Fibroblast of skin of left quadriceps (primary cell): Measurements from ENCODE around the gene ASCC1.
"Not testable (repeated sequence)": the region's sequence is repeated elsewhere in the genome, so short reads cannot be mapped to it uniquely, and the experiment has no call there.

Experiments
- DNase-seq, 2 experiments: peaks; one replicate each; pipeline ENCODE4 v3.0.0-alpha.2; 2013; ENCODE audit warnings: low read depth in 2 of 2

ASCC1 gene

DNA sequence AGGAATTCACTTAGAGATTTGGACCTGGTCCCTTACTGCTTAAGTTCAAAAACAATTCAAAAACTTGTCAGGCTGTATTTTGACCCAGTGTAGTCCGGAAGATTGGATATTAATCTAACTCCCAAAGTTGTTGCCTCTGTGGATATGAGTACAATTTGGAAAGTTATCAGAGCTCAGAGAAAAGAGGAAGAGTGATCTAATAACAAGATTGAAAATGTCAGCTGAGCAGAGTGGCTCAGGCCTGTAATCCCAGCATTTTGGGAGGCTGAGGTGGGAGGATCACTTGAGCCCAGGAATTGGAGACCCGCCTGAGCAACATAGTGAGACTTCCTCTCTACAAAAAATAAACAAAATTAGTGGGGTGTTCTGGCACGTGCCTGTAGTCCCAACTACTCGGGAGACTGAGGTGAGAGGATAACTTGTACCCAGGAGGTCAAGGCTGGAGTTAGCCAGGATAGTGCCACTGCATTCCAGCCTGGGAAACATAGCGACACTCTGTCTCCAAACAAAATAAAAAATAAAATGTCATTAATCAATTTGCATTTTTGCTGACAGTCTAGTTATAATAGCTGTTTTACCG lies 3.2 kb upstream of the ASCC1 start:
- DNase-seq = no peak

DNA sequence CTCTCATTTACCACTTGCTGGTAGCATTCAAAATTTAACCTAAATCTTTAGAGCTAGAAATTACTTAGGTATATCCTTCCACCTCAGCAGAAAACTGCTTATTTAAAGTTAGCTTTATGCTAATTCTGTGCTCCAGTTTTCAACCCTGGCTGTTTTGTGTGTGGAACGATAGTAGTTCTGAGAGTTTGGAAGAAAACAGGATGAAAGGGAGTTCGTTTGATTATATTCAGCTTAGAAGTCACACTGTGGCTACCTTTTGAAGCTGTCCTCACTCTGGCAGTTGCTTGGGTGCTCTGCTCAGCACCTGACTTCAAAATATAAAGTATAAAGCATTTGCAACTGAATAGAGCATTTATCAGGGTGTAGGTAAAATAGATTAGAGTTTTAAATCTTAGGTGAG lies 2.6 kb upstream of the ASCC1 start:
- DNase-seq = no peak

DNA sequence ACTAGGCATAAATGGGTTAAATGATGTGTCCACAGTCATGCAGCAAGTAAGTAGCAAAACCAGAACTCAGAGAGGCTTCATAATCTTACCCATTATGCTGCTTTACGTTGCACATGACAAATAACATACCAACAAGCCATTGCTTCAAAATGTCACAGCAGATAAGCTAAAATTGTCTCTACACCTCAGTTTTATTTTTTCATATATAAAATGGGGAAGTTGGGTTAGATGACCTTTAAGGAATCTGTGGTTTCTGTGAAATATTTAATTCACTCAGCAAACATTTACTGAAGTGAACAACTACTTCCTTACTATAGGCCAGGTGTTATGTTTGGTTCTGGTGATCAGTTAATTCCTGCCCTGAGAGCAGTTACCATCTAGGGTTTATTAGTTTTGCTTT lies 2.2 kb upstream of the ASCC1 start:
- no peak for DNase-seq

DNA sequence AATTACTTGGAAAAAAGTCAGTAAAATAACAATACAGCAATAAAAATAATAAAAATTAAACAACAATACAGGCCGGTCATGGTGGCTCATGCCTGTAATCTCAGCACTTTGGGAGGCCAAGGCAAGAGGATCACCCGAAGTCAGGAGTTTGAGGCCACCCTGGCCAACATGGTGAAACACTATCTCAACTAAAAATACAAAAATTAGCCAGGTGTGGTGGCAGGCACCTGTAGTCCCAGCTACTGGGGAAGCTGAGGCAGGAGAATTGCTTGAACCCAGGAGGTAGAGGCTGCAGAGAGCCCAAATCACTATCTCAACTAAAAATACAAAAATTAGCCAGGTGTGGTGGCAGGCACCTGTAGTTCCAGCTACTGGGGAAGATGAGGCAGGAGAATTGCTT lies 4.2 kb downstream of the ASCC1 start:
- DNase-seq = not testable (repeated sequence)

DNA sequence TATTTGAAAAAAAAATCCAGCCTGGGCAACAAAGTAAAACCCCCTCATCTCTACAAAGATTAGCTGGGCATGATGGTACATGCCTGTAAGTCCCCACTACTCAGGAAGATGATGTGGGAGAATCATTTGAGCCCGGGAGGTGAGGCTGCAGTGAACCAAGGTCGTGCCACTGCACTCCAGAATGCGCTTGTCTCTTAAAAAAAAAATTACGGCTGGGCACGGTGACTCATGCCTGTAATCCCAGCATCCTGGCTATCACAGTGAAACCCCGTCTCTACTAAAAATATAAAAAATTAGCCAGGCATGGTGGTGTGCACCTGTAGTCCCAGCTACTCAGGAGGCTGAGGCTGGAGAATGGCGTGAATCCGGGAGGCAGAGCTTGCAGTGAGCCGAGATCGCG lies 4.7 kb downstream of the ASCC1 start:
- DNase-seq = not testable (repeated sequence)

DNA sequence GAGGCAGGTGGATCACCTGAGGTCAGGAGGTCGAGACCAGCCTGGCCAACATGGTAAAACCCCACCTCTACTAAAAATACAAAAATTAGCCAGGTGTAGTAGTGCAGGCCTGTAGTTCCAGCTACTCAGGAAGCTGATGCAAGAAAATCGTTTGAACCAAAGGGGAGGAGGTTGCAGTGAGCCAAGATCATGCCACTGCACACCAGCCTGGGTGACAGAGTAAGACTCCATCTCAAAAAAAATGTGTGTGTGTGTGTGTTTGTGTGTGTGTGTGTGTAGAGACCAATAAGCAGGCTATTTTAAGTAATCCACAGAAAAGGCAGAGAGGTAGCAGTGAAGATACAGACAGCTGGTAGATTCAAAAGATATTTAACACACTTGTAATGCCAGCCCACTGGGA lies 7.5 kb downstream of the ASCC1 start:
- DNase-seq = not testable (repeated sequence)

DNA sequence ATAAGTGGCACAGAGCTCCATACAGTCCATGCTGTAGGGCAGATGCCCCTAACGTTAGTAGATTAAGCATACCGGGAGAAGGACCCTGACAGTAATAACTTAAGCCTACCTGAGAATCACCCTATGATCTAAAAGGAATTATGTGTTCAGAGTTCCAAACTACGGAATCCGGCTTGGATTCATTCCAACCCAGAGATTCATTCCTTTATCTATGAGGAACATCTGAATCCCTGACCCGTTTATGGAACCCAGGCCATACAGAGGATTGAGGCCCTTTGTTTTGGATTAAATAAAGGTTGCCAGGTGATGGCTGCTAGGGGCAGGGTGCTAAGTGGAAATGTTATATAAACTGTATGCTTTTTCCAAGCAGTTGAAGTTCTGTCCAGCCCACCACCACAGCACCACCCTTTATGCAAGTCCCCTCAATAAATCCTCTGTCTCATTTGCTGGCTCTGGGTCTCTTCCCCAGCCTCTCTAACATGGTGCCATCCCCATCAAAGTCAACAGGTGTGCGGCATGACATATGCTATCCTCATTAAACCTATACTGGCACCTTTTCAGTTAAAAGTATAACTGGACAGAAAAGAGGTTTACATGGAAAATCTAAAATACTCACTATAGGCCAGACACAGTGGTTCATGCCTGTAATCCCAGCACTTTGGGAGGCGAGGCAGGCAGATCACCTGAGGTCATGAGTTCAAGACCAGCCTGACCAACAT lies 9.4 kb downstream of the ASCC1 start:
- DNase-seq = no peak

DNA sequence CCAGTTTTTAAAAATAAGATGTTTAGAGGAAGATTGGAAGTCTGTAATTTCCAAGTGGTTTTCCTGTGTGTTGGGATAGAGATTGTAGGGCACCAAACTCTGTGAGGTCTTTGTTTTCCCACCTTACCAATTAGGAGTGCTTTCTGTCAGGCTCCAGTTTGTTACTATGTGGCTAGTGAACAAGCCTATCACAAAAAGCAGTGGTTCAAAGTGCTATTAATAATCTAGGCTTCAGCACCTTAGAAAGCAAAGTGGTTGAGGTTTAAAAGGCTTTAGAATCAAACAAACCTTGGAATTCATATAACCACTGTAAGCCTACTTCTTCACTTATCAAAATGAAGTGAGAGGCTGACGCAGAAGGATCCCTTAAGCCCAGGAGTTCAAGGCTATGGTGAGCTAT lies 11.4 kb downstream of the ASCC1 start:
- no peak for DNase-seq

DNA sequence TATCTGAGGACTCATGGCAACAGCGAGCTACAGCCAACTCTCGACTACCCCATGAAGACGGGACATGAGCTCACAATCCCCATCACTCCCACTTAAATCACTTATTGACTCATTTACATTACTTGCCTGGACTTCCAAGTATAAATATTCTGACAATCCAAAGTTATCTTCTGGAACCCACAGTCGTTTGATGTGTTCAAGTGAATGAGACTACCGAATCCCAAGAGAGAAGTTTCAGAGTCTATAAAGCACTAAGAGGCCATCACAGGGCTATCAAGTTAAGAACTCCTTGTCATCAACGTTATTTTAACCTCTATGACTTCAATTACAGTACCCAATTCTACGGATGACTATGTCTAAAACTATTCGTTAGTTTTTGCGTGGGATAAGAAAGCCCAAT lies 11.8 kb downstream of the ASCC1 start:
- no peak for DNase-seq

DNA sequence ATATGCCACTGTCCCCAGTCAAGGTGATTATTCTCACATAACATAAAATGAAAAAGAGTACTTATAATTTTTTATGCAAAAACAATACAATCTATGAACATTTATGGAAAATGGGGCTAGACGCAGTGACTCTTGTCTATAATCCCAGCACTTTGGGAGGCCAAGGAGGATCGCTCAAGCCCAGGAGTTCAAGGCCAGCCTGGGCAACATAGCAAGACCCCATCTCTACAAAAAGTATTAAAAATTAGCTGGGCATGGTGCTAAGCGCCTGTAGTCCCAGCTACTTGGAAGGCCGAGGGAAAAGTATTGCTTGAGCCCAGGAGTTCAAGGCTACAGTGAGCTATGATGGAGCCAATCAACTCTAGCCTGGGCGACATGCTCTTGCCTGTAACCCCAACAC lies 14.8 kb downstream of the ASCC1 start:
- no peak for DNase-seq

DNA sequence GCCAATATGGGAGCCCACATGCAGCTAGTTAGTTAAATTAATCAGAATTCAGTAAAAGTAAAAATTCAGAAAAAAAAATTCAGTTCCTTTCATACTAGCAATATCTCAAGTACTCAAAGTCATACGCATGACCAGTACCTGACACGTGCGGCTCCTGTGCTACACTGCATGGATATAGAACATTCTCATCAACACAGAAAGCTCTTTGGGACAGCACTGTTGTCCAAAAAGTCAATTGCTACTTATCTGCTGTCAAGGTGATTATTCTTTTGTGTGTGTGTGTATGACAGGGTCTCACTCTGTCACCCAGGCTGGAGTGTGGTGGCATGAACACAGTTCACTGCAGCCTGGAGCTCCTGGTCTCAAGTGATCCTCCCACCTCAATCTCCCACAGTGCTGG lies 15.2 kb downstream of the ASCC1 start:
- DNase-seq = no peak

DNA sequence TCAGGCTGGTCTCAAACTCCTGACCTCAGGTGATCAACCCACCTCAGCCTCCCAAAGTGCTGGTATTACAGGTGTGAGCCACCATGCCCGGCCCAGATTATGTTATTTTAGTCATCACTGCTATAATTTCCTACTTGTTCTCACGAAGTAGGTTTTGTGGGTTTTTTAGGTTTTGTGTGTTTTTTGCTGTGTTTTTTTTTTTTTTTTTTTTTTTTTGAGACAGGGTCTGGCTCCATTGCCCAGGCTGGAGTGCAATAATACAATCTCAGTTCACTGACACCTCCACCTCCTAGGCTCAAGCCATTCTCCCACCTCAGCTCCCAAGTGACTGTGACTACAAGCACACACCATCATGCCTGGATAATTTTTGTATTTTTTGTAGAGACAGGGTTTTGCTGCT lies 21.1 kb downstream of the ASCC1 start:
- no peak for DNase-seq

DNA sequence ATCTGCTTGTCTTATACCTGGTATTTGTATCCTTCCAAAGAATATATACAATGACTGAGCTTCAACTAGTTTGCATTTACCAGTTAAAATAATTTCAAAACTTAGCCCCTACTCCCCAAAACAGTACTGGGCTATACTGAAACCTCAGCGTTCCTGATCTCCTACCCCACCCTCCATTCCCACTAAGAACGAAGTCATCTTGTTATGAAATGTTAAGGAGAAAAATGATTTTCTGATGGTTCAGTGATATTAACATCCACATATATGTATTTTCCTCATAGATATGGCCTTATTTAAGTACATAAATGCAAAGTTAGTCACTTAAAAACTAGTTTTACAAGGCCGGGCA lies 29.1 kb downstream of the ASCC1 start:
- no peak for DNase-seq

DNA sequence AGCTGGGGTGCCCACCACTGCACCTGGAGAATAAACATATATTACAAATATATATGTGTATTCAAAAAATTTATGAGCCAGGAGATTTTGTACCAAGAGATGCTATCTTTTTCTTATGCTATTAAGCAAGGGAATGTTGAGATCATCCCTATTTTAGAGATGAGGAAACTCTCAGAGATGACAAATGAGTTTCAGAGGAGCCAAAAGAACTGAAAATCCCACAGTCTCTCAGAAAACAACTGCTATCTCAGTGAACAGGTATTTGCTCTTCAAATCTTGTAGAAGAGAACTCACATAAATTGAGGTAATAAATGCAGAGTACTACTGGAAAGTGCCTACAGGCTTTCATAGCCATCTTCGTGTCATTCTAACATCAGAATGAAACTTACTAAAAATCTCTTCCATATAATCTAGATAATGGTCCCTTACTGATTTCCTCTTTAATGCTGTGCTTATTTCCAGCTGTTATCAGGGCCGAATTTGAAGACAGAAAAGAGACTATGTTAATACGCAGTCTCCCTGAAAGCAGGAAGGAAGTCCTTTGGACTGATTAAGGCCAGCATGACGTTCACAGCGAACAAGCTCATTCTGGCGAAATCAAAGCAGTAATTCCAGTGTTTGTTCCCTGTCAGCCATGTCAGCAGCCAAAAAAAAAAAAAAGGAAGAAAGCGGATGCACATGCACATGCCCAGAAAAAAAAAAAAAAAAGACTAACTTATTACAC lies 29.7 kb downstream of the ASCC1 start:
- peak in 1 of 2 experiments; percentile 24 for DNase-seq

DNA sequence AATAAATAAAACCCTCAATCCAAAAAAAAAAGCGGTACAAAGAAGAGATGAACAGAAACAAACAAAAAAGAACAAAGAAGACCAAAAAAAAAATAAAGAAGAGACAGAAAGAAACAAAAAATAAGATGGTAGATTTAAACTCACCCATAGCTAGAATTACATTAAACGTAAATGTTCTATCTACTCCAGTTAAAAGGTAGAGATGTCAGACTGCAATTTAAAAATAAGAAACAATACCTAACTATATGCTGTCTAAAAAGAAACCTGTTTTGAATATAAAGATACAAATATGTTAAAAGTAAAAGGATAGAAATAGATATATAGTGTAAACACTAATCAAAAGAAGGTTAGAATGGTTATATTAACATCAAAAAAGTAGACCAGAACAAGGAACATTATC lies 31.9 kb downstream of the ASCC1 start:
- no peak for DNase-seq

DNA sequence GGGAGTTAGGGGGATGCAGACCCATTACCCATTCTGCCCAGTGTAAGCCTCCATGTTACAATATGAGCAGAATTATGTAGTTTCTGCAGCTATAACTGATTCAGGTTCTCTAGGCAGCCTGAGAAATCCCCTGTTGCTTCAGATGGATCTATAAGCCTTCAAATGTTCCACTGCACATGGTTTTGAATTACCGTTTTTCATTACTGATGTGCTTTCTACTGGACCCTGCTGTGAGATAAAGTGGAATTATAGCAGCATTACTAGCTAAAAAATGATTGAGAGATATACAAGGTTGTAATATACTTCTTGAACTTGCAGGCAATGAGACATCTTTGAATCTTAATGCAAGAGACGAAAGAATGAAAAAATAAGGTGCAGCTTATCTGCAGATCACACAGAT lies 38.6 kb downstream of the ASCC1 start:
- DNase-seq = no peak

DNA sequence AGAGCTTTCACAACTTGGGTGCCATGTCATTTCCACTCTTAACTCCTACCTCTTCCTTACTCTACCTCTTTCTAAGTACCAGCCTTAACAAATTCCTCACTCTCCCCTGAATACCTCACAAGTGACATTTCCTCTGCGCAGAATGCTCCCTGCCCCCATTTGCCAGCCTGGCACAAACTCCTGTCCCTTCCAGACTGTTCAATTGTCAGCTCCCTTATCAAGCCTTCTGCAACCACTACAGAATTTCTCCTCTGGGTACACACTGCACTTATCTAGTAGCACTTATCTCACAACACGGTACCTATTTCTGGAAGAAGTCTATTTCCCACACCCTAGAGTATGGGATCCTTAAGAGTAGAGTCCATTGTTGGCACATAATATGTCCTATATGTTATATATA lies 39.4 kb downstream of the ASCC1 start:
- no peak for DNase-seq

DNA sequence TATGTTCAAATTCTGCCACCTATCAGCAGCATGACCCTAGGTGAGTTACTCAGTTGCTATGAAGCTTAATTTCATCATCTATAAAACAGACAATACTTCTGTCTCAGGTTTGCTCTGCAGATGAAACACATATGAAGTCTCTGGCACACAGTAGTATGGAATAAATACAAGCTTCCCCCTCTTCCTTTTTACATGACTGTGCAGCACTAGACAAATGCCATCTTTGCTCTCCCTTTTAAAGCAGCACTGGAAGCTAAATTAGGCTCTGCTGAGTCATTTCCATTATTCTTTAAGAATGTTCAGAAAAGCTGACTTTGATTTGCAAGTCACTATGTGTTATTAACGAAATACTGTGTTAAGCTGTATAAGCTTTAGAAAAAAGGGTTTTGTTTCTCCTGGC lies 40.9 kb downstream of the ASCC1 start:
- peak; percentile 20 to 28 for DNase-seq

DNA sequence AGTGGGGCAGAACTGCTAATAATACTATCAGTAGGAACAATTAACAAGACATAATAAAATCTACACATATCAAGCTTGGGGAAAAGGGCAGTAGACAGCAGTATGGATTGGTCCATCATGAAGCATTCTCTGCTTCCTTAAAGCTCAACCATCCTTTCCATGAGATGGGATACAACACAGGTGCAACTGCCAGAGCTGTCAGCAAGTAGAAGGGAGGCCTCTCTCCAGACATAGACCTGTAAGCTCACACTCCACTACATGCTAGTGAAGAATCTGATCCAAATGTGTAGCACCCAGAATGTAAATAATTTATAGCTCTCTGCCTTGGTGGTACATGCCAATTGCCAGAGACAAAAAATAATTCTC lies 41.8 kb downstream of the ASCC1 start:
- no peak for DNase-seq

DNA sequence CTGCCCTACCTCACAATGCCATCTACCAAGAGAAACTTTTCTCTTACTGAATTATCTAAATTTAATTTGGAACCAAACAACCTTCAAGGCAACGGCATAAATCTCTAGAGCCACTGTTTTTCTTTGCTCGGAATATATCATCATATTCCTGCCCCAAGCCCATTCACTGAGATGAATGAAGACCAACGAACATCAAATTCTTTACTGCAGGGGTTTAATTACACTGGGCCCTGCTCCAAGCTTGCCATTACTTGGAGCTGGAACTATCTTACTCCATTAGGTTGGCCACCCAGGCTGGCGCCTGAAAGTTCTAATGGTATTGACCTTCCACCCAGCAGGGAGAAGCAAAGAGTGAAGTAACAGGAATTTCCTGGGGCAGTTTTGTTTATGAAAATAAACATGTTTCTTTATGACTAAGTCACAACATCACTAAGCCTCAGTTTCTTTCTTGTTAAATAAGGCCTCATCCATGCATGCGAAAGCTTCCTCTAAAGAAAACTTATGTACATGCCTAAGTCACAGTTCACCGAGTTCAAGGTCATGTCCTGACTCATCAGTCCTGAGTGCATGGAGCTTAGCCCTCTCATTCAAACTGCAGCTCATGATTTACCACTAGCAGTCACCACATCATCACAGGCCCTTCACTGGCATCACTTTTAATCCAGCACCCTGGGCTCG lies 42.3 kb downstream of the ASCC1 start:
- no peak for DNase-seq

DNA sequence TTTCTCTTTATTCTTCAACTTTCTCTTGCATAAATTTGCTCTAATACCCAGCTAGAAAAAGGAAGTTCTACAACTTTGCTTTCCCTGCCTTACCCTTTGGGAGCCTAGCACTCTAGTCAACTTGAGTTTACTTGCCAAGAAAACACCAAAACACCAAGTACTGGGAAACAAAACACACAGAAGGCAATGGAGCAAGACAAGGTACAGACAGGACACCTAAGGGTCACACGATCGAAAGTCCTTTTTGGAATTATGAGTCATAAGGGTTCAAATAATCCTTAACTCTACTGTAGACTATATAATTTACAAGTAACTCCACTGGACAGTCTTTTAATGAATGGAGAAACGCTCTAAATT lies 42.8 kb downstream of the ASCC1 start:
- DNase-seq = no peak

DNA sequence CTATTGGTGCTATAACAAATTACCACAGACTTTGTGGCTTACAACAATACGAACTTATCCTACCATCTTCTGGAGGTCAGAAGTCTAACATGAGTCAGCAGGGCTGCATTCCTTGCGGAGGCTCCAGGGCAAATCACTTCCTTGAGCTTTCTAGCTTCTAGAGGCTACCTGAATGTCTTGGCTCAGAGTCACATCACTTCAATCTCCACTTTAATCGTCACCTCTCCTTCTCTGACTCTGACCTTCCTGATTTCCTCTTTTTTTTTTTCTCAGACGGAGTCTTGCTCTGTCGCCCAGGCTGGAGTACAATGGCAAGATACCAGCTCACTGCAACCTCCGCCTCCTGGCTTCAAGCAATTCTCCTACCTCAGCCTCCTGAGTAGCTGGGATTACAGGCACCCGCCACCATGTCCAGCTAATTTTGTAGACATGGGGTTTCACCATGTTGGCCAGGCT lies 44.9 kb downstream of the ASCC1 start:
- peak; percentile 45 to 52 for DNase-seq

DNA sequence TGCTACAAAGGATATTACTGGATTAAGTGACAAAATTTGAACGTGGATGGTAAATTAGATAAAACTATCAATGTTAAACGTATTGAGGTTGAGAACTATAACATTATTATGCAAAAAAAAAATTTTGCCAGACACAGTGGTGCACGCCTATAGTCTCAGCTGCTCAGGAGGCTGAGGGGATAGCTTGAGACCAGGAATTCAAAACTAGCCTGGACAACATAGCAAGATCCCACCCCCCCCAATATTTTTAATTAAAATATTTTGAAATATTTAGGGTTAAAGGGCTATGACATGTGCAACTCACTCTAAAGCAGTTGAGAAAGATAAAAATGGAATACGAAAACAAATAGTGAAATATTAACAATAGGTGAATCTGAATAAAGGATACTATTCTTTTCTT lies 45.3 kb downstream of the ASCC1 start:
- DNase-seq = no peak
